C4-2B (cell line): ENCODE data around the gene METTL26.

Experiments
- H3K27ac ChIP-seq: fragments of 450-650 bp; 2 replicates; pipeline ENCODE4 v1.5.1; 2017
- ZFX ChIP-seq: fragments of 450-650 bp; IDR thresholded peaks from 2 replicates; pipeline ENCODE4 v1.6.1; 2017
- TF ChIP-seq, protein P1 (sequence below): fragments of 450-650 bp; conservative IDR thresholded peaks from 2 replicates; pipeline ENCODE4 v1.5.1; 2017; ENCODE audit warnings: mild to moderate bottlenecking

The METTL26 gene

DNA sequence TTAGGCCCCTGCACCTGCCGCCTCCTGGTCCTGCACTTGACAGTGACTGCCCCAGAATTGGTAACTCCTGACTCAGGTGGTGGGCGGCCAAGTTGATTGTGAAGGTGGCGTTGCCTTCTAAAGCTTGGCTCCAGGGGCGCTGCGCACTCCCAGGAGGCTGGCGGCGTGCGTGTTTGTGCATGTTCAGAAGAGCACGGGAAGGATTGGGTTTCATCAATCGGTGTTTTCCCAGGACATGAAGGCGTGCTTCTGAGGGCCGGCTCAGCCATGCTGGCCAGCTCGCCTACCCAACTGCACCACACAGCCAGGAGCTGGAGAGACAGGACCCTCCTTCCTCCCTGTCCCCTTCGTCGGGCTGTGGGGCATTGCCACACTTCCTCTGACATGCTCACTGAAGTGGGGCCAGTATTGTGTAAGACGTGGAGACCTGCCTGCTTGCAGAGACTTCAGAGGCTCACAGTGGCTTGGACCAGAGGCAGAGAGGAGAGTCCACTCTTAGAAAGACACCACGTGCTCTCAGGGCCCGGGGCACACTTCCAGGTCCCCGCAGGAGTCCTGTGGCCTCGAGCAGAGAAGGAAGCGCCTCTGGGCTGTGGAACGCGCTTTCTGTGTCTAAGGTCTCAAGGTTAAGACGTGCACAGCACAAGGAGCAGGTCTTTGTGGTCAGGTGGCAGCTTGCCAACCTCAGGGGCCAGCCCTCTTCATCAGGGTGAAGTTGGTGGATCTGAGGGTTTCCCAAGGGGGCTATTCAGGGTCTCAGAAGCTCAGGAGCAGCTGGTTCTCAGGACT, 43.4 kb downstream of the METTL26 start:
- H3K27ac ChIP-seq: peak overlapping the region; percentile 99
- TF ChIP-seq, protein P1, sequence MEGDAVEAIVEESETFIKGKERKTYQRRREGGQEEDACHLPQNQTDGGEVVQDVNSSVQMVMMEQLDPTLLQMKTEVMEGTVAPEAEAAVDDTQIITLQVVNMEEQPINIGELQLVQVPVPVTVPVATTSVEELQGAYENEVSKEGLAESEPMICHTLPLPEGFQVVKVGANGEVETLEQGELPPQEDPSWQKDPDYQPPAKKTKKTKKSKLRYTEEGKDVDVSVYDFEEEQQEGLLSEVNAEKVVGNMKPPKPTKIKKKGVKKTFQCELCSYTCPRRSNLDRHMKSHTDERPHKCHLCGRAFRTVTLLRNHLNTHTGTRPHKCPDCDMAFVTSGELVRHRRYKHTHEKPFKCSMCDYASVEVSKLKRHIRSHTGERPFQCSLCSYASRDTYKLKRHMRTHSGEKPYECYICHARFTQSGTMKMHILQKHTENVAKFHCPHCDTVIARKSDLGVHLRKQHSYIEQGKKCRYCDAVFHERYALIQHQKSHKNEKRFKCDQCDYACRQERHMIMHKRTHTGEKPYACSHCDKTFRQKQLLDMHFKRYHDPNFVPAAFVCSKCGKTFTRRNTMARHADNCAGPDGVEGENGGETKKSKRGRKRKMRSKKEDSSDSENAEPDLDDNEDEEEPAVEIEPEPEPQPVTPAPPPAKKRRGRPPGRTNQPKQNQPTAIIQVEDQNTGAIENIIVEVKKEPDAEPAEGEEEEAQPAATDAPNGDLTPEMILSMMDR: peak; percentile 58
- TF ChIP-seq ZFX: no peak; the same call in 1 of the 2 replicates

DNA sequence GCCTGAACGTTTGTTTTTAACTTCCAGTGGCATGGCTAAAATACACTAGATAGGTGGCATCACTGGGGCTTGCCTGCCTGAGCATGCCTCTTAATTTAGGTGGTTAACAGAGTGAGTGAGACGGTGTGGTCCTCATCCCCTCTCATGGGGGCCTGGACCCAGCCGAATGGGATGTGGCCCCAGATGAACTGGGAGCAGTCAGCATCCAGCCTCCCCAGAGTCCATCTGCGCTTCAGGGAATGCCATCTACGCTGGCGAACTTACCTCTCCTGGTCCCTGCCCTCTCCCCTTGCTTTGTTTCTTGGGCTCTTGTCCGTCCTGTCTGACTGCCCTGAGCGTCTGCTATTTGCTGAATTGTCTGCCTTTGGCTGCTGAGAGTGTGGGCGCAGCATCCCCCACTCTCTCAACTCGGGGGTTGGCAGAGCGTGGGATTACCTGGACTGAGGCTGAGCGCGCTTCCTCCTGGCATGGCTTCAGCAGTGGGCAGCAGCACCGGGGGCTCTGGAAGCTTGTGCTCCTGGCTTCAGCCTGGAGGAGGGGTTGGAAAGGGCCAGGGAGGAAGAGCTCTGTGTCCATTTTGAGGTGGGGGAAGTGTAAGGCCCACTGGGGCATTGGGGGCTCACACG, 44.1 kb downstream of the METTL26 start:
- peak overlapping the region; percentile 99 for H3K27ac ChIP-seq
- TF ChIP-seq ZFX: no peak
- TF ChIP-seq, protein P1: no peak

DNA sequence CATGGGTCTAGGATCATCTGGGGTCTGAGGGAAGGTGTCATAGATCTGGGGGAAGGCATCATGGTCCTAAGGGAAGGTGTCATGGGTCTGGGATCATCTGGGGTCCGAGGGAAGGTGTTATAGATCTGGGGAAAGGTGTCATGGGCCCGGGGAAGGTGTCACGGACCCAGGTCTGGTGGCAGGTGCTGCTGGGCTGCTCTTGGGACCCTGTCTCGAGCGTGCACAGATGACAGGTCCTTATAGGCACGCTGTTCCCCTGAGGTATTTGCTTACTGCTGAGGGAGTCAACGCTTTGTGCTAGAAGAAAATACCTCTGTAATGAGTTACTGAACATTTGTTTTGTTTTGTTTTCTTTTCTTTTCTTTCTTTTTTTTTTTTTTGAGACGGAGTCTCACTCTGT, 44.9 kb downstream of the METTL26 start:
- H3K27ac ChIP-seq: peak overlapping the region; percentile 99

DNA sequence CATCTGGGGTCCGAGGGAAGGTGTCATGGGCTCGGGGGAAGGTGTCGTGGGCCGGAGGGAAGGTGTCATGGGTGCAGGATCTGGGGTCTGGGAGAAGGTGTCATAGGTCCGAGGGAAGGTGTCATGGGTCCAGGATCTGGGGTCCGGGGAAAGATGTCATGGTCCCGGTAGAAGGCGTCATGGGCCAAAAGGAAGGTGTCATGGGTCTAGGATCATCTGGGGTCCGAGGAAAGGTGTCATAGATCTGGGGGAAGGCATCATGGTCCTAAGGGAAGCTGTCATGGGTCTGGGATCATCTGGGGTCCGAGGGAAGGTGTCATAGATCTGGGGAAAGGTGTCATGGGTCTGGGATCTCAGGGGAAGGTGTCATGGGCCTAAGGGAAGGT, 45.3 kb downstream of the METTL26 start:
- no peak for TF ChIP-seq ZFX
- TF ChIP-seq, protein P1: no peak
- H3K27ac ChIP-seq: peak overlapping the region; percentile 99

More for the DNA sequence above, 44.9 kb downstream of the METTL26 start:
- TF ChIP-seq ZFX: no peak
- TF ChIP-seq, protein P1: no peak

DNA sequence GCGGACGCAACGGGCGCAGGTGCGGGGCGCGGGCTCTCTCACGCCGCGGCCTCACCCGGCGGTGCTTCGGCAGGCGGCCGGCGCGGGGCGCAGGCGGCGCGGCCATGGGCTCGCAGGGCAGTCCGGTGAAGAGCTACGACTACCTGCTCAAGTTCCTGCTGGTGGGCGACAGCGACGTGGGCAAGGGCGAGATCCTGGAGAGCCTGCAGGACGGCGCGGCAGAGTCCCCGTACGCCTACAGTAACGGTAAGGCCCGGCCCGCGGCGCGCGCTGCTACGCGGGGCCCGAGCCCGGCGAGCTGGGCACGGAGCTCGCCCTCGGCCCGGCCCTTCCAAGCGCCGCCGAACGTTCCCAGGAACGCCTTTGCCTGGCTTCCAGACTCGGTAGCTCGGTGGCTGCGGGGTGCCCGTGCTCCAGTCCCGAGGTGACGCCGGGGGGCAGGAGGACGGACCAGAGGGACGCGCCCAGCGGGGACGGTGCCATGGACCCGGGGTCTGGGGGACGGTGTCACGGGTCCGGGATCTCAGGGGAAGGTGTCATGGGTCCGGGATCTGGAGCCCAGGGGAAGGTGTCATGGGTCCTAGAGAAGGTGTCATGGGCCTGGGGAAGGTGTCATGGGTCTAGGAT, 45.8 kb downstream of the METTL26 start:
- peak overlapping the region; percentile 99 for H3K27ac ChIP-seq
- TF ChIP-seq, protein P1: peak; percentile 22
- TF ChIP-seq ZFX: peak; percentile 64; the same call in 1 of the 2 replicates

DNA sequence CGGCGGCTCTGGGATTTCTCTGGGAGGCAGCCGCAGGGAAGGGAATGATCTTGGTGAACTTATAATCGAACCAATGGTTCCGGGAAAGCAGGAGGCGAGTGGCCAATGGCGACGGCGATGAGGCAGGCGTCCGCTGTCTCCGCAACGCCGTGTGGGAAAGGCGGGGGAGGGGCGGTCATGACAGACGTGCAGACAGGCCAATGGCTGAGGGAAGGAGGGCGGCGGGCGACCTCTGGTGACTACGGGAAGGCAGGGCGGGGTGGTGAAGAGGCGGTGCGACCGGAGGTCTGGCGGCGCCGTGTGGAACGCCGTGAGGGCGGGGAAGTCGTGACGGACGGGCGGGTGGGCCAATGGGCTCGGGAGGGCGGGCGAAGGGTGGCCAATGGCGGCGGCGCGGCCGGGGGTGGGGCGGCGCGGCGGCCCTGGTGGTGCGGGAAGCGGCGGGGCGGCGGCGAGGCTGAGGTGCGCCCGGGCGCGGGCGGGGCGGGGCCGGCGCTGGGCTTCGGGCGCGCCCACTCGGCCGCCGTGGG, 46.4 kb downstream of the METTL26 start, which contains the start of gene RAB40C:
Gene RAB40C (plus strand): TSS at position 409 of the 530 bp plus-strand sequence. CDS start 226 bp downstream, outside the sequence.
- no peak for TF ChIP-seq ZFX
- TF ChIP-seq, protein P1: no peak
- H3K27ac ChIP-seq: peak within 1 kb of the TSS; percentile 99
